IPS-NIHi7 (cell line): ENCODE results near the gene KDELR3.

ENCODE experiments used
- DNase-seq: peaks from one replicate; pipeline ENCODE4 v3.0.0; 2012; ENCODE audit warnings: mixed read lengths; ENCODE audit errors: extremely low spot score

Gene KDELR3

GRCh38 chr22:38437416-38437815 lies 30.5 kb upstream of the KDELR3 start:
- DNase-seq, result no peak

- DNase-seq, result no peak
Observed at GRCh38 chr22:38440747-38441350, 27.0 kb upstream of the KDELR3 start.

- DNase-seq, result no peak
Observed at GRCh38 chr22:38441620-38442287, 26.1 kb upstream of the KDELR3 start.

- DNase-seq, result no peak
Observed at GRCh38 chr22:38442967-38443627, 24.8 kb upstream of the KDELR3 start.

GRCh38 chr22:38443628-38444521 lies 24.0 kb upstream of the KDELR3 start:
- no peak for DNase-seq

- no peak for DNase-seq
Observed at GRCh38 chr22:38444783-38445182, 23.1 kb upstream of the KDELR3 start.

- DNase-seq, result no peak
Observed at GRCh38 chr22:38446018-38446601, 21.8 kb upstream of the KDELR3 start.

GRCh38 chr22:38448945-38449745 lies 18.8 kb upstream of the KDELR3 start:
- DNase-seq, result no peak

GRCh38 chr22:38449776-38450175 lies 18.1 kb upstream of the KDELR3 start:
- no peak for DNase-seq

GRCh38 chr22:38450234-38450797 lies 17.6 kb upstream of the KDELR3 start:
- DNase-seq, result no peak

- DNase-seq, result no peak
Observed at GRCh38 chr22:38451404-38451803, 16.5 kb upstream of the KDELR3 start.

GRCh38 chr22:38451864-38452263 lies 16.0 kb upstream of the KDELR3 start:
- no peak for DNase-seq

- DNase-seq, result no peak
Observed at GRCh38 chr22:38452373-38453065, 15.4 kb upstream of the KDELR3 start.

- no peak for DNase-seq
Observed at GRCh38 chr22:38453066-38453672, 14.7 kb upstream of the KDELR3 start.

- no peak for DNase-seq
Observed at GRCh38 chr22:38453996-38454352, 13.9 kb upstream of the KDELR3 start.

- no peak for DNase-seq
Observed at GRCh38 chr22:38454353-38455075, 13.4 kb upstream of the KDELR3 start.

GRCh38 chr22:38455076-38455529 lies 12.8 kb upstream of the KDELR3 start, which contains the start of gene KCNJ4:
TSS of gene KCNJ4 (minus strand) at chr22:38455199. CDS start at chr22:38428132, 27,067 bp downstream.
- DNase-seq, result no peak

GRCh38 chr22:38455530-38456271 lies 12.2 kb upstream of the KDELR3 start:
- DNase-seq, result peak; percentile 82
